Activated T-cell treated with anti-CD3 and anti-CD28 coated beads, Interleukin-2, amount 50 U/mL, for 72 hours (primary cell): ENCODE data around the gene TCF4. TPM values are rescaled to one million over a fixed set of nuclear protein-coding genes. Genes with fewer than 3 reads are reported as not detected.

Experiments
- ATAC-seq, 2 donors: fragments of 150-1000 bp; cut with Tn5 transposase; replicated peaks in 1 of 2; 2 replicates each; pipeline ENCODE4 v1.10.0; 2021; ENCODE audit warnings: moderate library complexity in 2 of 2, mild to moderate bottlenecking in 1 of 2
- DNase-seq, 2 donors: peaks; one replicate each; pipeline ENCODE4 v3.0.0; 2021 to 2022; ENCODE audit warnings: mixed read lengths in 1 of 2
- H3K27ac Mint-ChIP-seq: one replicate; pipeline ENCODE4 v1.8.0; 2022; ENCODE audit warnings: mild to moderate bottlenecking, moderate library complexity, mixed read lengths
- H3K27me3 Mint-ChIP-seq: one replicate; pipeline ENCODE4 v1.8.0; 2022; ENCODE audit warnings: low read depth, mixed read lengths
- H3K36me3 Mint-ChIP-seq, 2 donors: one replicate each; pipeline ENCODE4 v1.8.0; 2022; ENCODE audit warnings: mixed read lengths in 2 of 2, mild to moderate bottlenecking in 1 of 2; ENCODE audit not compliant: insufficient read depth in 2 of 2
- H3K4me1 Mint-ChIP-seq: one replicate; pipeline ENCODE4 v1.8.0; 2022; ENCODE audit warnings: low read depth, mixed read lengths
- H3K4me3 Mint-ChIP-seq, 2 donors: one replicate each; pipeline ENCODE4 v1.8.0; 2022; ENCODE audit warnings: mild to moderate bottlenecking in 2 of 2, mixed read lengths in 2 of 2, moderate library complexity in 2 of 2
- H3K9me3 Mint-ChIP-seq, 2 donors: one replicate each; pipeline ENCODE4 v1.8.0; 2022; ENCODE audit warnings: mixed read lengths in 2 of 2
- total RNA-seq, 2 donors: library from RNA; stranded (reverse); gene quantifications; one replicate each; pipeline ENCODE4 v1.2.3, GENCODE V29; 2022

The TCF4 gene
- total RNA-seq, 2 donors from 2014 or later = 1.8 to 2.4 TPM

DNA sequence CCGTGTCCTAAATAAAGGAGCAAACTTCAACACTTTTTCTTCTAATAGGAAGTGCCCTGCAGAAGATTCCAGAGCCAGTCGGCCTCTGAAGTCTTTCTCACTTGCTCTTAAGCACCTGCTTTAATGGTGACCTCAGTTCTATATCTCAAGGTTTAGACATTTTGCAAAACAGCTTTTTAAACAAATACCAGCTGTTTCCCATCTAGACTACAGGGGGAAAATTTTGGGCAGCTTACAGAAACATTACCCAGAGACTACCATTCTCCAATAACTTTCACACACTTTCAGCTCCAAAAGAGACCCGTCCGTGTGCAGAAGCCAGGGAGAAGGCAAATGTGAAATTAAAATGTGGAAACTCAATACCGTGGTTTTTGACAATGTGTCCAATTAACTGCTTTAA, 343.4 kb downstream of the TCF4 start:
- H3K4me1 Mint-ChIP-seq = peaks cover 17% of the 10 kb centered on the region
- H3K9me3 Mint-ChIP-seq = no peaks in the 10 kb centered on the region
- no peak overlapping the region for H3K4me3 Mint-ChIP-seq
- ATAC-seq (no peak), DNase-seq (no peak)
- no peak overlapping the region for H3K27ac Mint-ChIP-seq
- H3K36me3 Mint-ChIP-seq = no peaks in the 10 kb centered on the region
- peaks cover 26% of the 10 kb centered on the region for H3K27me3 Mint-ChIP-seq

DNA sequence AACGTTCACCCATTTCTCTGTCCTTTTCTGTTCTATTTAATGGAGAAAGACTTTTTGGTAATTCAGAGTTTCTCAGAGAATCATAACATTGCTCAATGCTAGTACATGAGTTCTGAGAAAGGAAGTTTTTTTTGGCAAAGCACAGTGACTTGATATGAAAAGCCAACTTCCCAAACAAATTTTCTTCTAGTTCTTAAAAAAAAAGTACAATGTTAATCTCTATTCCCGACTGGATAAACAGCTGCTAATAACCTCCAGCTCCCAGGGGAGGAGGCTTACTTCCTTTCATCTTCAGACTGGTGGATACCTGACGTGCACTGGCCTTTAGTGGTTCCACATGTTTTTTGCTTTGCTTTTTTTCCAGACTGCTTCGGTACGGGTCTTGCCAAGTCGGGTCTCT, 344.1 kb downstream of the TCF4 start:
- Mint-ChIP-seq H3K4me1 (peaks cover 10% of the 10 kb centered on the region), H3K9me3 (no peaks in the 10 kb centered on the region), H3K27ac (no peak overlapping the region), H3K4me3 (no peak overlapping the region), H3K36me3 (no peaks in the 10 kb centered on the region), H3K27me3 (peaks cover 26% of the 10 kb centered on the region)
- DNase-seq (no peak), ATAC-seq (no peak)

DNA sequence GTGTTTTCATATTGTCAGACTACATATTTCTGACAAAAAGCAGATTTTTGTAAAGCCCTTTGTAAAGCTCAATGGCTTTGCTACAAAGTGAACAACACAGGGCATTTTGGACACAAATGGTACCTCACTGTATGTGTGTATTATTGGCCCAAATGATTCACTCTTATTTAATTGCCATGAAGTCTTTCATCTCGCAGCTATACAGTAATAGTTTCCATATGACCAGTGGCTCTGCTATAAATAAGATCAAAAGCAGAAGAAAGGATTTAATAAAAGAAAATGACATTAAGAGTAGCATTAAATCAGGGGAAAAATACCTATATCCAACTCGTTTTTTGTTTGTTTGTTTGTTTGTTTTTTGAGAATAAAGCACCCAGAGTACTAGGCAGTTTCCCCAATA, 344.7 kb downstream of the TCF4 start:
- peaks cover 26% of the 10 kb centered on the region for H3K27me3 Mint-ChIP-seq
- DNase-seq (no peak), ATAC-seq (no peak)
- no peak overlapping the region for H3K27ac Mint-ChIP-seq
- no peak overlapping the region for H3K4me3 Mint-ChIP-seq
- H3K36me3 Mint-ChIP-seq = no peaks in the 10 kb centered on the region
- H3K4me1 Mint-ChIP-seq = peaks cover 10% of the 10 kb centered on the region
- H3K9me3 Mint-ChIP-seq = no peaks in the 10 kb centered on the region

DNA sequence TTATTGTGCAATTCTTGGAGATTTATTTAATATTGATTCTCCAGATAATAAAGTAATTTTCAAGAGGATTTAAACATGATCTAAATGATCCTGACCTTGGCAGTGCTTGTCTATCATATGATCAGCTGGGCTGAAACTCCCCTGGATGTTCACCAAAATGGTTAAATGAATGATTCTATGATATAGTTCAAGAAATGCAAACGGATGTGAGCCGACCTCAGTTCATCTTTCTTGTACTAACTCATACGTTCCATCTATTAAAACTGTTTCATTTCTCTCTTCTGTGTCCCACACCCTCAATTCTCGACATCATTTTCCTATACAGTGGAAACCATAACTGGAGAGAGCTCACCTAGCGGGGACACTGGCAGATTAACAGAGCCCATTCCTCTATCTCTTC, 347.0 kb downstream of the TCF4 start:
- DNase-seq = no peak
- Mint-ChIP-seq H3K27ac (no peak overlapping the region), H3K9me3 (no peaks in the 10 kb centered on the region), H3K36me3 (no peaks in the 10 kb centered on the region), H3K4me3 (no peak overlapping the region), H3K4me1 (no peaks in the 10 kb centered on the region), H3K27me3 (peaks cover 15% of the 10 kb centered on the region)
- peak in 1 of 2 donors; percentile 38 for ATAC-seq

DNA sequence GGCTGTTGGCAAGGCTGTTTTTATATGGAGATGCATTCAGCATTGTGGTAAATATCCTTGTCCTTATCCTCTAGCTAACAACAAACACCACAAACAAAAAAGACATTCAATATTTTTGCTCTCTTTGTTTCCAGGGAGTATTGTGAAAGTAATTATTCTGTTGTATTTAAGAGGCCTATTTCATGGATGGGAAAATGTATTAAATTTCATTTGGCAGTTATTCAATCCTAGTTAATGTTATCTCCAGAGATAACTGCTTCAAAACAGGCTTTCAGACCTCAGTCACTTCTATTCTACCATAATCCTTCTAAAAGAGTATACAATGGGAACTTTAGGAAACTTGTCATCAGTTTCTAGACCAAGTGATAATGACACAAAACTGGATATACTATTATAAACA, 348.3 kb downstream of the TCF4 start:
- no peak for ATAC-seq
- H3K27ac Mint-ChIP-seq = no peak overlapping the region
- H3K9me3 Mint-ChIP-seq = no peaks in the 10 kb centered on the region
- H3K27me3 Mint-ChIP-seq = peaks cover 10% of the 10 kb centered on the region
- no peaks in the 10 kb centered on the region for H3K36me3 Mint-ChIP-seq
- no peak overlapping the region for H3K4me3 Mint-ChIP-seq
- no peak for DNase-seq
- H3K4me1 Mint-ChIP-seq = no peaks in the 10 kb centered on the region

DNA sequence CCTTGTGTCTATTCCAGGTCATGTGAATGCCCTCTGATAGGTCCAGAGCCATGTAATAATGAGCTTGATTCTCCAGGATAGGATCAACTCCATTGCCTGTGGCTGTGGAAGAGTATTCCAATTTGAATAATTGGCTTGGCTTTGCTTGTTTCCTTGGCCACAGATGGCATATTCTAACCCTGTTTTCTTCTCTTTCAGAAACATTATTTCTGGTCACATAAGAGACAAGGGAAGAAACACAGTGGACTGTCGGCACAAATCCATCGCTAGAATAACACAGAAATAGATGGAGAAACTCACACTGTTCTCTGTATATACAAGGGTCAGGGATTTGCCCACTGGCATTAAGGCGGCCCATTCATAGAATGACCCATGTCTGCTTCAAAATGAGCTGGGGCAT, 350.3 kb downstream of the TCF4 start:
- Mint-ChIP-seq H3K4me1 (no peaks in the 10 kb centered on the region), H3K4me3 (no peak overlapping the region), H3K27me3 (peaks cover 10% of the 10 kb centered on the region), H3K36me3 (no peaks in the 10 kb centered on the region), H3K9me3 (no peaks in the 10 kb centered on the region), H3K27ac (no peak overlapping the region)
- no peak for ATAC-seq
- no peak for DNase-seq

- ATAC-seq = no peak
- Mint-ChIP-seq H3K27ac (no peak overlapping the region), H3K4me1 (no peaks in the 10 kb centered on the region)
Measured at GRCh38 chr18:55236150-55236931, 351.7 kb downstream of the TCF4 start.

DNA sequence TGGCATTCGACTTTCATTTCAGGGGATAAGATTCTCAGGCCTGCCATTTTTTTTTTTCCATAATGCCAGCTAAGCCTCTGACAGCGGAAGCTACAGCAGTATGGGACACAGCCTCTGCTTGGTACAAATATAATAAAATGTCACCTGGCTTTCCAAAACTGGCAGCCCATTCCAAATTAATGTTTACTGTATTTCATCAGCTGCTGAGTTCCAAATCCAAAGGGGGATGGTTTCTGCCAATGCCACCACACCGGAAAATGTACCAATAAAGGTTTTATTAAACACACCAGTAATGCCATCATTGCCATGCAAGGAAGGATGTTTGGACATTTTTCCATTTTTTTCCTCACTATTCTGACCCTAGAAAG, 352.9 kb downstream of the TCF4 start:
- Mint-ChIP-seq H3K9me3 (no peaks in the 10 kb centered on the region), H3K27me3 (no peaks in the 10 kb centered on the region), H3K4me1 (no peaks in the 10 kb centered on the region), H3K27ac (no peak overlapping the region), H3K36me3 (no peaks in the 10 kb centered on the region), H3K4me3 (no peak overlapping the region)
- DNase-seq (no peak), ATAC-seq (no peak)

More at GRCh38 chr18:55236150-55236931, 351.7 kb downstream of the TCF4 start:
- peaks cover 10% of the 10 kb centered on the region for H3K27me3 Mint-ChIP-seq
- DNase-seq = no peak
- no peak overlapping the region for H3K4me3 Mint-ChIP-seq
- H3K36me3 Mint-ChIP-seq = no peaks in the 10 kb centered on the region
- H3K9me3 Mint-ChIP-seq = no peaks in the 10 kb centered on the region

DNA sequence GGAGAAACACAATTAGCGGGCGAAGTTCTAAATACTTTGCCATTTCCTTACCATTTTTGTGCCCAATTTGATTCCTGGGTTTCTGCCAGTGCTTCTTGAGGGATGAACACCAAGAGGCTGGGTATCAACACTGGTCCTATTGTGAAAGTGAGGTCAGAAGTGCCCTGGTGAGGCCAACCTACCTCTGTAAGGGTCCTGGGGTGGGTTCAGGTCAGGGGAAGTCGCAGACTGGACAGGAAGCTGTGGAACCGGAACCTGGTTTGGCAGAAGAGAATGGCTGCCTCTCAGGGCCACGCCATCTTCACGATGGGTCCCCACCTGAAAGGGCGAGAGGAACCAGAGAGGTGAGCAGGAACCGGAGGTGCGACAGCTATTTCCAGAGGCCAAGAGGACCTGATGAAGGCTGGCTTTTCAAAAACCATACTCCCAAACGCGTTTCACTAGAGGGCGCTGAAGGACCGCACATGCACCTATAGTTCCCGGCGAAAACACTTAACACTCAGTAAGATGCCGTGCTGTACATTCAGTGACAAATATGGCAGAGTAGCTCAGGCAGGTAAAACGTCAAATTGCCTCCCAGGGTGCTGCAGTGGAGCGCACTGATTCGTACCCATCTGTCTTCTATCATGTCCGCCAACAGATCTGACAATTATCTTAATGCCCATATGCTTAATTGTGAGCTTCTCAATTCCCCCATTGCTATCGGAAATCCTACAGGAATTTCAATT, 353.5 kb downstream of the TCF4 start:
- H3K4me1 Mint-ChIP-seq = no peaks in the 10 kb centered on the region

GRCh38 chr18:55233857-55234256, 354.1 kb downstream of the TCF4 start:
- Mint-ChIP-seq H3K27me3 (no peaks in the 10 kb centered on the region), H3K36me3 (no peaks in the 10 kb centered on the region), H3K9me3 (no peaks in the 10 kb centered on the region), H3K4me1 (no peaks in the 10 kb centered on the region), H3K4me3 (no peak overlapping the region), H3K27ac (no peak overlapping the region)
- ATAC-seq = no peak
- DNase-seq = no peak

More for the DNA sequence above, 353.5 kb downstream of the TCF4 start:
- H3K9me3 Mint-ChIP-seq = no peaks in the 10 kb centered on the region
- H3K36me3 Mint-ChIP-seq = no peaks in the 10 kb centered on the region
- peak; percentile 76 to 81 for ATAC-seq
- H3K27me3 Mint-ChIP-seq = no peaks in the 10 kb centered on the region
- H3K27ac Mint-ChIP-seq = no peak overlapping the region
- H3K4me3 Mint-ChIP-seq = no peak overlapping the region
- peak; percentile 65 to 71 for DNase-seq

GRCh38 chr18:55232506-55232905, 355.5 kb downstream of the TCF4 start:
- no peaks in the 10 kb centered on the region for H3K36me3 Mint-ChIP-seq
- no peak overlapping the region for H3K4me3 Mint-ChIP-seq
- no peak overlapping the region for H3K27ac Mint-ChIP-seq
- no peak for DNase-seq
- no peaks in the 10 kb centered on the region for H3K27me3 Mint-ChIP-seq
- H3K9me3 Mint-ChIP-seq = no peaks in the 10 kb centered on the region
- H3K4me1 Mint-ChIP-seq = no peaks in the 10 kb centered on the region
- no peak for ATAC-seq

GRCh38 chr18:55229682-55230081, 358.3 kb downstream of the TCF4 start:
- Mint-ChIP-seq H3K36me3 (no peaks in the 10 kb centered on the region), H3K27ac (no peak overlapping the region), H3K27me3 (no peaks in the 10 kb centered on the region), H3K9me3 (no peaks in the 10 kb centered on the region), H3K4me1 (no peaks in the 10 kb centered on the region), H3K4me3 (no peak overlapping the region)
- DNase-seq (no peak), ATAC-seq (no peak)

DNA sequence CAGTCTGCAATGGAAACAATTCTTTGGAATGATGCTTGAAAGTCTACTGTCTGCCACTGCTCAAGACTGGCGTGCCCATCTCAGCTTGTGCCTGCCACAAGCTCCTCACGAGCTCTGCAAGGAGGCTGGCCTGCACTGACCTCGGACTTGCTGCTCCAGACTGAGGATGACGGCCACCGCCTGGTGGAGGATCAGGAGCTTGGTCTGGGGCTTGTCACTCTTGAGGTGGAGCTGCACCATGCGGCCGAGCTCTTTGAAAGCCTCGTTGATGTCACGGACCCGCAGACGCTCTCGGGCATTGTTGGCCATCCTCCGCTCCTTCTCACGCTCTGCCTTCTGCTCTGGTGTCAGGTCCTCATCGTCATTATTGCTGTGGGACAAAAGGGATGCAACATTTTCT, 359.3 kb downstream of the TCF4 start:
- DNase-seq (no peak), ATAC-seq (no peak)
- Mint-ChIP-seq H3K9me3 (no peaks in the 10 kb centered on the region), H3K4me3 (no peak overlapping the region), H3K27ac (no peak overlapping the region), H3K27me3 (no peaks in the 10 kb centered on the region), H3K36me3 (no peaks in the 10 kb centered on the region), H3K4me1 (no peaks in the 10 kb centered on the region)

- DNase-seq (no peak), ATAC-seq (no peak)
- no peak overlapping the region for H3K4me3 Mint-ChIP-seq
- no peaks in the 10 kb centered on the region for H3K9me3 Mint-ChIP-seq
- H3K27ac Mint-ChIP-seq = no peak overlapping the region
- H3K27me3 Mint-ChIP-seq = no peaks in the 10 kb centered on the region
- H3K4me1 Mint-ChIP-seq = no peaks in the 10 kb centered on the region
- H3K36me3 Mint-ChIP-seq = no peaks in the 10 kb centered on the region
Measured at GRCh38 chr18:55228191-55228590, 359.8 kb downstream of the TCF4 start.
